GM21737 (cell line): ENCODE measurements around the gene TRIM69.

Experiments used
- ATAC-seq: cut with Tn5 transposase; IDR thresholded peaks from one replicate; pipeline ENCODE4 v1.9.1; 2021; ENCODE audit warnings: mild to moderate bottlenecking, moderate library complexity; ENCODE audit not compliant: unreplicated experiment

Gene TRIM69

GRCh38 chr15:44798826-44799225, 62.5 kb downstream of the TRIM69 start:
- no peak for ATAC-seq

GRCh38 chr15:44801364-44801763, 65.0 kb downstream of the TRIM69 start:
- ATAC-seq, result no peak

GRCh38 chr15:44801797-44802196, 65.5 kb downstream of the TRIM69 start:
- ATAC-seq, result no peak

- ATAC-seq, result no peak
Observed at GRCh38 chr15:44802336-44802735, 66.0 kb downstream of the TRIM69 start.

DNA sequence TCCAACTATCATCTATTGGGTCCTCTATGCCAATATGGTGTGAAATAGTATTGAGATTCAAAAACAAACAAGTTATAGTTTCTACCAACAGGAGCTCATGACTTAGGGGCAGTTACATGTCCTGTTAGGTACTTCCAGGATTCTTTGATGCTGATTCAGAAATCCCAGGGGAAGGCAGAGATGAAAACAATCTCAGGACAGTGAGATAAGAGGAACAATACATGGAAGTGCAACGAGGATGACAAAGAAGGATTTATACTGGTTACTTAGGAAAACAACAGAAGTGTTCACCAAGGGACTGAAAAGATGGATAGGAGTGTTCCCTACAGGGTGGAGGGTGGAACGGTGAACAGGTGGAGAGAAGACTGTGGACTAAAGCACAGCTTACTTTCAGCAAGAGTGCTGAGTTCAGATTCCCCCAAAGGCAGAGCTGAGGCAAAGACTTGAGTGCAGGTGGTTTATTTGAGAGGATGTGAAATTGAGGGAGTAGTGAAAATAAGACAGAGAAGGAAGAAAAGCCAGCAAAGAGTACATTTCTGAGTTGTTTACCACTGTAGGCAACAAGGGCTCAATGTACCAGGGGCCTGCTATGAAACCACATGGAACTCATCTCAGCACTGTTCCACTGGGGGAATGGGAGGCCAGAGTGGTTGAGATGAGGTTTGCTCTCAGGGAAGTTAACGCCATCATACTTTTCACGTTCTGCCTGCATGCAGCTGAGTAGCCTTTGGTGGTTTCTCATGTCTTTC, 68.1 kb downstream of the TRIM69 start:
- ATAC-seq, result no peak

DNA sequence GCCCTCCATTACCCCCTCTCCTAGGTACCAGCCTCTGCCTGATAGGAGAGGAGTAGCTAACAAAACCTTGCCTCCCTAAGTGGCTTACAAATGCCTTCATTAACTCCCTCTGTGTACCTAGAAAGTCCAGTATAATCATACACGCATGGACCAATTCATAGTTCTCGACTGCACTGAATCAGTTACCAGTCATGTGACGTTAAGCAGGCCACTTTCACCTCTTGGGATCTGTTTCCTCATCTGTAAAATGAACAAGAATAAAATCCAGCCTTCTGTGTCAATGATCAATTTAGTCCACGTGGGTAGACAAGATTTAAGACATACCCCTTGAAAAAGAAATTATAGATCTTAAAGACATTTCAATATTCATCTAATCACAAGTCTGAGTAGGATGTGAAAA, 72.2 kb downstream of the TRIM69 start:
- ATAC-seq, result no peak

- no peak for ATAC-seq
Observed at GRCh38 chr15:44810237-44810636, 73.9 kb downstream of the TRIM69 start.

DNA sequence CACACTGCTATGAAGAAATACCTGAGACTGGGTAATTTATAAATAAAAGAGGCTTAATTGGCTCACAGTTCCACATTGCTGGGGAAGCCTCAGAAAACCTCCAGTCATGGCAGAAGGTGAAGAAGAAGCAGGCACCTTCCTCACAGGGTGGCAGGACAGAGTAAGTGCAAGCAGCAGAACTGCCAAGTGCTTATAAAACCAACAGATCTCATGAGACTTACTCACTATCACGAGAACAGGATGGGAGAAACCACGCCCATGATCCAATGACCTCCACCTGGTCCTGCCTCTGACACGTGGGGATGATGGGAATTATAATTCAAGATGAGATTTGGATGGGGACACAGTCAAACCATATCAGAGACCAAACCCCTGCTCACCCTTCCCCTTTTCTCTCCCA, 75.0 kb downstream of the TRIM69 start:
- no peak for ATAC-seq

GRCh38 chr15:44812029-44812517, 75.7 kb downstream of the TRIM69 start:
- ATAC-seq, result no peak

DNA sequence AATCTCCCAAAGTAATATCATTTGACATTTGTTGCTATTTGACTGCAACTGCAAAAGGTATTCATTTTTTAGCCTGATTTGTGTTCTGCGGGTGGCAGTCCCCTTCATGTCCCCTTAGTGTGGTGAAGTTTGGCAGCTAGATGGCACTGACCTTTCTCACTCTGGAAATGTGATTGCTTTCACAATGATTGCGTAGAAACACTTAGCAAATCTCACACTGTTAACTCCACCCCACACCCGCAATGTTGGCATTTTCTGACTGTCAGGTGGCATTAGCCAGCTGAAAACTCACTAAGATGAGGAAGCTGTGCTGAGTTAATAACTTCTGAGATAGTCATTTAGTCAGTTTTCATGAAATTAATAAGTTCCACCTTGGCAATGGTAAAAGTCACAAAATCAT, 76.9 kb downstream of the TRIM69 start:
- ATAC-seq, result no peak
